Measurements from ENCODE around the gene EIF3J.

DNA sequence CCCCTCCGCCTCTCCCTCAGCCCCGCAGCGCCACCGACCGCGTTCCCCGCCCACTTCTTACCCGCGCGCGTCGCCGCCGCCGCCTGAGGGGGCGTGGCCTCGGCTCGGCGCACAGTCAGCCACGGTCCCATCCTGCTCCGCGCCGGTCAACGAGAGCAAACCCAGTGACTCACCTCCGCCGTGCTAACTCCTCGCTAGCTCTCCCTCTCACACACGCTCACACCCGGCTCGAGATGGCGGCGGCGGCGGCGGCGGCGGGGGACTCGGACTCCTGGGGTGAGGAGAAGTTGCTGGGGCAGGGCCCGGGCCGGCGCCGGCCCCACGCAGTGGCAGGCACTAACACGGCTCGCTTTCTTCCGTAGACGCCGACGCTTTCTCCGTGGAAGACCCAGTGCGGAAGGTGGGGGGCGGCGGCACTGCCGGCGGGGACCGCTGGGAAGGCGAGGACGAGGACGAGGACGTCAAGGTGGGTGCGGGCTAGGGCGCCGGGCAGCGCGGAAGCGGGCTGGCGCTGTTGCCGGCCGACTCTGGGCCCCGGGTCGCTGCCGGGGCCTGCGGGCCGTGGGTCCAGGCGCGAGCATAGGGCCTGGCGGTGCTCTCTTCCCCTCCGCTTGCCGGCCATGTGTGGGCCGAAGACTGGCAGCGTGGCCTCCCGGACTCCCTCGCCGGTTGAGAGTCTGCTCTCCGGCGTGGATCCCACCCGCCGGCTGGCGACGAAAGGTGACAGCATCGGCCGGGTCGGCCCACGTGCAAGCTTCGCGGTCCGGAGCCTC lies at the start of gene EIF3J:
- TF ChIP-seq, protein P1, sequence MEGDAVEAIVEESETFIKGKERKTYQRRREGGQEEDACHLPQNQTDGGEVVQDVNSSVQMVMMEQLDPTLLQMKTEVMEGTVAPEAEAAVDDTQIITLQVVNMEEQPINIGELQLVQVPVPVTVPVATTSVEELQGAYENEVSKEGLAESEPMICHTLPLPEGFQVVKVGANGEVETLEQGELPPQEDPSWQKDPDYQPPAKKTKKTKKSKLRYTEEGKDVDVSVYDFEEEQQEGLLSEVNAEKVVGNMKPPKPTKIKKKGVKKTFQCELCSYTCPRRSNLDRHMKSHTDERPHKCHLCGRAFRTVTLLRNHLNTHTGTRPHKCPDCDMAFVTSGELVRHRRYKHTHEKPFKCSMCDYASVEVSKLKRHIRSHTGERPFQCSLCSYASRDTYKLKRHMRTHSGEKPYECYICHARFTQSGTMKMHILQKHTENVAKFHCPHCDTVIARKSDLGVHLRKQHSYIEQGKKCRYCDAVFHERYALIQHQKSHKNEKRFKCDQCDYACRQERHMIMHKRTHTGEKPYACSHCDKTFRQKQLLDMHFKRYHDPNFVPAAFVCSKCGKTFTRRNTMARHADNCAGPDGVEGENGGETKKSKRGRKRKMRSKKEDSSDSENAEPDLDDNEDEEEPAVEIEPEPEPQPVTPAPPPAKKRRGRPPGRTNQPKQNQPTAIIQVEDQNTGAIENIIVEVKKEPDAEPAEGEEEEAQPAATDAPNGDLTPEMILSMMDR (IDR thresholded peaks at IDR 0.05) = no peak
- peak in 1 of 3 donors; percentile 63 for TF ChIP-seq POLR2AphosphoS5 (IDR thresholded peaks at IDR 0.05)
